ENCODE data around the gene ZNF317. TPM values are rescaled to one million over a fixed set of nuclear protein-coding genes. Genes with fewer than 3 reads are reported as not detected.
A peak's percentile ranks its signal among the peaks of the same experiment; 100 is the strongest.

ZNF317 gene
- total RNA-seq, 6 experiments from 2014 or later, result 17.1 to 21.8 (median 20.5) TPM

DNA sequence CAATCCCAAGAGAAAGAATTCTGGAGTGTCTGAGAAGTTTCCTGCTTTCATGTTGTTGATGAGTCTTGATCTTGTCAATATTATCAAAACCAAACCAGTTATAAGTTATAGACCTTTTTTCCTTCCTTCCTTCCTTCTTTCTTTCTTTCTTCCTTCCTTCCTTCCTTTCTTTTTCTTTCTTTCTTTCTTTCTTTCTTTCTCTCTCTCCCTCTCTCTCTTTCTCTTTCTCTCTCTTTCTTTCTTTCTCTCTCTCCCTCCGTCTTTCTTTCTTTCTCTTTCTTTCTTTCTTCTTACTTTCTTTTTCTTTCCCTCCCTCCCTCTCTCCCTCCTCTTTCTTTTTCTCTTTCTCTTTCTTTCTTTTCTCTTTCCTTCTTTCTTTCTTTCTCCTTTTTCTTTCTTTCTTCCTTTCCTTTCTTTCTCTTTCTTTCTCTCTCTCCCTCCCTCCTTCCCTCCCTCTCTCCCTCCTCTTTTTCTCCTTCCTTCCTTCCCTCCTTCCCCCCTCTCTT lies 13.2 kb upstream of the ZNF317 start, which contains the start of gene OR7G3:
OR7G3 (minus strand) TSS at position 51 of the 506 bp plus-strand sequence; CDS start at position 51, 0 bp downstream.
- no peak within 1 kb of the TSS for H3K4me3 Mint-ChIP-seq
- 0 out of 2 replicates have a peak, but pooled peaks cover 3% of the 10 kb centered on the region for H3K9me3 Mint-ChIP-seq

DNA sequence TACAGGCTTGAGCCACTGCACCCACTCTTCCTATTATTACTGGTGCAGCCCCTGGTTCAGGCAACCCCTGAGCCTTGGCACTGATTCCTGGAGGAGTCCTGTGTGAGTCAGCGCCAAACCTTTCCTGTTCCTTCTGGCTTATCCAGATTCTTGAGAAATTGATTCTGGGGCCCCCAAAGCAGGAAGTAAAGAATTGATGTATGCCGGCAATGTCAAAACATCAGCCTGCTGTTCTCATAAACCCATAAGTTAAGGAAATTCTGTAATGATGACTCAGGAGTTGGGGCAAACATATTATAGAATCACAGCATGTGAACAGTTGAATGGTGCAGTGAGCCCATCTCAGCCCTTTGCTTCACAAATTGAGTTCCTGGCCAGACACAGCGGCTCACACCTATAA lies 12.0 kb upstream of the ZNF317 start:
- TF ChIP-seq, protein P1, sequence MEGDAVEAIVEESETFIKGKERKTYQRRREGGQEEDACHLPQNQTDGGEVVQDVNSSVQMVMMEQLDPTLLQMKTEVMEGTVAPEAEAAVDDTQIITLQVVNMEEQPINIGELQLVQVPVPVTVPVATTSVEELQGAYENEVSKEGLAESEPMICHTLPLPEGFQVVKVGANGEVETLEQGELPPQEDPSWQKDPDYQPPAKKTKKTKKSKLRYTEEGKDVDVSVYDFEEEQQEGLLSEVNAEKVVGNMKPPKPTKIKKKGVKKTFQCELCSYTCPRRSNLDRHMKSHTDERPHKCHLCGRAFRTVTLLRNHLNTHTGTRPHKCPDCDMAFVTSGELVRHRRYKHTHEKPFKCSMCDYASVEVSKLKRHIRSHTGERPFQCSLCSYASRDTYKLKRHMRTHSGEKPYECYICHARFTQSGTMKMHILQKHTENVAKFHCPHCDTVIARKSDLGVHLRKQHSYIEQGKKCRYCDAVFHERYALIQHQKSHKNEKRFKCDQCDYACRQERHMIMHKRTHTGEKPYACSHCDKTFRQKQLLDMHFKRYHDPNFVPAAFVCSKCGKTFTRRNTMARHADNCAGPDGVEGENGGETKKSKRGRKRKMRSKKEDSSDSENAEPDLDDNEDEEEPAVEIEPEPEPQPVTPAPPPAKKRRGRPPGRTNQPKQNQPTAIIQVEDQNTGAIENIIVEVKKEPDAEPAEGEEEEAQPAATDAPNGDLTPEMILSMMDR (IDR thresholded peaks at IDR 0.05), result no peak
- no peak overlapping the region for H3K27ac Mint-ChIP-seq
- H3K27me3 Mint-ChIP-seq (ENCODE audit: insufficient read depth), result peaks cover 8% of the 10 kb centered on the region
- H3K4me1 Mint-ChIP-seq (ENCODE audit: low read depth), result 0 out of 2 replicates have a peak, but pooled peaks cover 4% of the 10 kb centered on the region
- H3K36me3 Mint-ChIP-seq (ENCODE audit: low read depth), result no peaks in the 10 kb centered on the region
- H3K9me3 Mint-ChIP-seq, result no peaks in the 10 kb centered on the region
- H3K4me3 Mint-ChIP-seq, result no peak overlapping the region
- no peak for DNase-seq

More for the DNA sequence above, 13.2 kb upstream of the ZNF317 start, which contains the start of gene OR7G3:
- H3K4me1 Mint-ChIP-seq (ENCODE audit: low read depth), result 0 out of 2 replicates have a peak, but pooled peaks cover 4% of the 10 kb centered on the region
- H3K36me3 Mint-ChIP-seq (ENCODE audit: low read depth), result no peaks in the 10 kb centered on the region; the same call in 1 of the 2 replicates
- peaks cover 5% of the 10 kb centered on the region for H3K27me3 Mint-ChIP-seq (ENCODE audit: insufficient read depth)
- DNase-seq, result no peak
- TF ChIP-seq, protein P1 (IDR thresholded peaks at IDR 0.05), result no peak
- no peak within 1 kb of the TSS for H3K27ac Mint-ChIP-seq

DNA sequence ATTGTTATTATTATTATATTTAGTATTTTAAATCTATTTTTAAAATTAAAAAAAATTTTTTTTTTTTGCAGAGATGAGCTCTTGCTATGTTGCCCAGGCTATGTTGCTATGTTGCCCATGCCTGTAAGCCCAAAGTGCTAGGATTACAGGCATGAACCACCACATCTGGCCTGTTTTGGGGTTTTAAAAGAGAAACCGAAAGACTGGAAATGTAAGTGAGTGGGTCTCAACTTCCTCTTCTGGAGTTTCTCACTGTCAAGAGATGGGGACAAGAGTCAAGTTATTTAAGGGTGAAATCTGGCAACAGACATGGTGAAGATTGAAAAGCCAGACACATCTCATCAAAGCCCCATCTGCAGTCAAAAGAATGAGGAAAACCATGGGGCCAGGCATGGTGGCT lies 9.2 kb upstream of the ZNF317 start:
- no peak for DNase-seq
- H3K27ac Mint-ChIP-seq, result no peak overlapping the region
- TF ChIP-seq, protein P1 (IDR thresholded peaks at IDR 0.05), result no peak
- H3K36me3 Mint-ChIP-seq (ENCODE audit: low read depth), result no peaks in the 10 kb centered on the region
- 0 out of 2 replicates have a peak, but pooled peaks cover 4% of the 10 kb centered on the region for H3K4me1 Mint-ChIP-seq (ENCODE audit: low read depth)
- H3K4me3 Mint-ChIP-seq, result no peak overlapping the region
- no peaks in the 10 kb centered on the region for H3K9me3 Mint-ChIP-seq
- peaks cover 11% of the 10 kb centered on the region for H3K27me3 Mint-ChIP-seq (ENCODE audit: insufficient read depth)

DNA sequence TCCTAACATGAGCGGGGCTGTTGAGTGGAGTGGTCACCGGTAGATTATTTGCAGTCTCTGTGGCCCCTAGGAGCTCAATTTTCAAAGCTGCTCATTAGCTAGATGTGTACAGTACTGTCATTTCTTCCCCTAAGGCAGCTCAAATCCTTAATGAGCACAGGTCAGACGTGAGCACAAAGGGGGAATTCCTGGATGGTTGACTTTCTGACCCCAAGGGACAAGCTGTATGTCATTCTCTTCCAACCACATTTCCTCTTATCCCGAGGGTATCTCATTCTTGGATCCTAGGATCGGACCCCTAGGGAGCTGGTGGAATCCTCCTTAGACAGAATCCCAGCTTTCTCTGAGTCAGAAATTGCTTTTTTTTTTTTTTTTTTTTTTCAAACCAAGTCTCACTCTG lies 7.8 kb upstream of the ZNF317 start:
- no peaks in the 10 kb centered on the region for H3K36me3 Mint-ChIP-seq (ENCODE audit: low read depth)
- DNase-seq, result no peak
- no peak overlapping the region for H3K4me3 Mint-ChIP-seq
- TF ChIP-seq, protein P1 (IDR thresholded peaks at IDR 0.05), result no peak
- H3K27ac Mint-ChIP-seq, result no peak overlapping the region
- 0 out of 2 replicates have a peak, but pooled peaks cover 4% of the 10 kb centered on the region for H3K4me1 Mint-ChIP-seq (ENCODE audit: low read depth)
- H3K9me3 Mint-ChIP-seq, result no peaks in the 10 kb centered on the region
- H3K27me3 Mint-ChIP-seq (ENCODE audit: insufficient read depth), result peaks cover 7% of the 10 kb centered on the region

DNA sequence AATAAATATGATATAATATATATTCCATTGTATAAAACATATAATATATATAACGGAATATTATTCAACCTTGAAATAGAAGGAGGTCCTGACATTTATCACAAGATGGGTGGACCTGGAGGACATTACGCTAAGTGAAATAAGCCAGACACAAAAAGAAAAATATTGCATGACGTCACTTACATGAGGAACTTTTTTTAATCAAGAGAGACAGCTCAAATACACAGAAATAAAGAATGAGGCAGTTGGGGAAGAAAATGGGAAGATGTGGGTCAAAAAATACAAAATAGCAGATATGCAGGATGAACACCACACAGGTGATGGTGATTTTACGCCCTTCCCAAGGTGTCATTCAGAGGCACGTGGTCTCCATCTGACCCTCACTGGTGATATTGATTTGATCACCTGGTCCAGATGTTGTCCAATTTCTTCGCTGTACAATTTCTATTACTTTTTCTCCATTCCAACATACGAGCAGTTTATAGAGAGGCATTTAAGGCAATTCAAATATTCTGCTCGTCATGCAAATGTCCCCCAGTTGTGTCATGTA lies 513 bp upstream of the ZNF317 start:
- H3K4me1 Mint-ChIP-seq (ENCODE audit: low read depth), result peaks cover 27% of the 10 kb centered on the region
- no peaks in the 10 kb centered on the region; the same call in 1 of the 2 replicates for H3K27me3 Mint-ChIP-seq (ENCODE audit: insufficient read depth)
- H3K27ac Mint-ChIP-seq, result peak overlapping the region; percentile 94
- no peak for DNase-seq
- H3K36me3 Mint-ChIP-seq (ENCODE audit: low read depth), result peaks cover 35% of the 10 kb centered on the region
- H3K4me3 Mint-ChIP-seq, result peak overlapping the region; percentile 95
- TF ChIP-seq, protein P1 (IDR thresholded peaks at IDR 0.05), result no peak
- peaks cover 22% of the 10 kb centered on the region for H3K9me3 Mint-ChIP-seq

Measured in HFFc6 (cell line).